GM23338 (cell line): ENCODE measurements around the gene UBAC2. TPM values are rescaled to one million over a fixed set of nuclear protein-coding genes. Genes with fewer than 3 reads are reported as not detected.

ENCODE experiments used
- ATAC-seq: fragments of 200-7000 bp; cut with Tn5 transposase; 3 replicates; pipeline ENCODE4 v1.9.1; 2020
- DNase-seq: peaks from one replicate; pipeline ENCODE4 v3.0.0-alpha.2; 2015; ENCODE audit warnings: low spot score
- H2AFZ ChIP-seq: fragments of 200-600 bp; sonication (generic); 2 replicates; pipeline ENCODE4 v1.8.0; 2016; ENCODE audit warnings: antibody characterized with exemption, mild to moderate bottlenecking, moderate library complexity
- H3F3A ChIP-seq: fragments of 200-600 bp; sonication (generic); replicated peaks from 2 replicates; pipeline ENCODE4 v1.8.0; 2017; ENCODE audit warnings: antibody characterized with exemption, mixed run types, low read depth
- H3K27ac ChIP-seq: fragments of 200-600 bp; sonication (generic); 2 replicates; pipeline ENCODE4 v1.6.1; 2016; ENCODE audit warnings: low read depth
- H3K27me3 ChIP-seq: fragments of 200-600 bp; sonication (generic); 2 replicates; pipeline ENCODE4 v1.8.0; 2016; ENCODE audit warnings: mild to moderate bottlenecking, mixed run types, moderate library complexity; ENCODE audit not compliant: insufficient read depth
- H3K36me3 ChIP-seq: fragments of 200-600 bp; sonication (generic); 2 replicates; pipeline ENCODE4 v1.8.0; 2016; ENCODE audit warnings: mild to moderate bottlenecking; ENCODE audit not compliant: insufficient read depth
- H3K4me1 ChIP-seq: fragments of 200-600 bp; sonication (generic); 2 replicates; pipeline ENCODE4 v1.8.0; 2016; ENCODE audit warnings: mild to moderate bottlenecking, moderate library complexity; ENCODE audit not compliant: insufficient read depth
- H3K4me2 ChIP-seq: fragments of 200-600 bp; sonication (generic); 2 replicates; pipeline ENCODE4 v1.7.1; 2017; ENCODE audit warnings: mixed run types
- H3K4me3 ChIP-seq: fragments of 200-600 bp; sonication (generic); 2 replicates; pipeline ENCODE4 v1.6.1; 2016; ENCODE audit warnings: mixed run types
- H3K79me2 ChIP-seq: fragments of 200-600 bp; sonication (generic); replicated peaks from 2 replicates; pipeline ENCODE4 v1.8.0; 2017; ENCODE audit warnings: mild to moderate bottlenecking; ENCODE audit not compliant: insufficient read depth
- H3K9me2 ChIP-seq: fragments of 200-600 bp; sonication (generic); 2 replicates; pipeline ENCODE4 v1.8.0; 2017; ENCODE audit not compliant: insufficient read depth
- H4K20me1 ChIP-seq: fragments of 200-600 bp; sonication (generic); replicated peaks from 2 replicates; pipeline ENCODE4 v1.8.0; 2017; ENCODE audit warnings: mild to moderate bottlenecking; ENCODE audit not compliant: insufficient read depth
- H3K27ac Mint-ChIP-seq: 2 replicates; pipeline ENCODE4 v1.8.0; 2020; ENCODE audit warnings: inconsistent platforms, mild to moderate bottlenecking, moderate library complexity, mixed read lengths
- H3K27me3 Mint-ChIP-seq: 3 replicates; pipeline ENCODE4 v1.8.0; 2022; ENCODE audit warnings: low read depth, mild to moderate bottlenecking, moderate library complexity, mixed read lengths, inconsistent platforms; ENCODE audit not compliant: insufficient read depth, poor library complexity
- H3K36me3 Mint-ChIP-seq: 3 replicates; pipeline ENCODE4 v1.8.0; 2021; ENCODE audit warnings: low read depth, mild to moderate bottlenecking, inconsistent platforms, moderate library complexity, mixed read lengths
- H3K4me1 Mint-ChIP-seq: 3 replicates; pipeline ENCODE4 v1.8.0; 2020; ENCODE audit warnings: mild to moderate bottlenecking, inconsistent platforms, mixed read lengths
- H3K4me3 Mint-ChIP-seq: 3 replicates; pipeline ENCODE4 v1.8.0; 2021; ENCODE audit warnings: moderate library complexity, mild to moderate bottlenecking, inconsistent platforms, mixed read lengths
- H3K9me3 Mint-ChIP-seq: 3 replicates; pipeline ENCODE4 v1.8.0; 2020; ENCODE audit warnings: moderate library complexity, mild to moderate bottlenecking, inconsistent platforms, mixed read lengths
- CREB1 ChIP-seq: fragments of 250-450 bp; sonication (Bioruptor Pico); IDR thresholded peaks from 2 replicates; pipeline ENCODE4 v1.5.0; 2020; ENCODE audit warnings: low read depth, mild to moderate bottlenecking, moderate library complexity
- EZH2 ChIP-seq: fragments of 200-600 bp; sonication (generic); IDR thresholded peaks from one replicate; pipeline ENCODE4 v1.8.0; 2017; ENCODE audit warnings: antibody characterized with exemption, mild to moderate bottlenecking, low read depth; ENCODE audit not compliant: unreplicated experiment
- EZH2phosphoT487 ChIP-seq: fragments of 200-600 bp; sonication (generic); IDR thresholded peaks from one replicate; pipeline ENCODE4 v1.8.1; 2018; ENCODE audit warnings: antibody characterized with exemption; ENCODE audit not compliant: unreplicated experiment
- JUNB ChIP-seq: IDR thresholded peaks from one replicate; pipeline ENCODE4 v1.6.1; 2016; ENCODE audit warnings: antibody characterized with exemption; ENCODE audit not compliant: unreplicated experiment
- NANOG ChIP-seq: IDR thresholded peaks from 2 replicates; pipeline ENCODE4 v1.6.1; 2016; ENCODE audit warnings: antibody characterized with exemption, borderline replicate concordance
- POLR2AphosphoS5 ChIP-seq: IDR thresholded peaks from 2 replicates; pipeline ENCODE4 v1.6.1; 2016; ENCODE audit warnings: antibody characterized with exemption, low read depth
- STAT1 ChIP-seq: IDR thresholded peaks from one replicate; pipeline ENCODE4 v1.6.1; 2016; ENCODE audit warnings: antibody characterized with exemption; ENCODE audit not compliant: unreplicated experiment
- polyA plus RNA-seq: library from polyadenylated mRNA; unstranded; fragments of >200 nt; fragmentation: Nextera tagmentation; extraction: Ambion mirVana; gene quantifications from 2 replicates; pipeline ENCODE4 v1.2.1, GENCODE V29; 2016
- total RNA-seq: library from RNA; depleted of rRNA; stranded (reverse); fragments of >200 nt; shearing (Covaris generic); gene quantifications from 2 replicates; pipeline ENCODE4 v1.2.3, GENCODE V29; 2014
- TF ChIP-seq, protein P1 (sequence below): IDR thresholded peaks from 2 replicates; pipeline ENCODE4 v1.6.1; 2016; ENCODE audit warnings: antibody characterized with exemption
- TF ChIP-seq, protein P2 (sequence below): IDR thresholded peaks from one replicate; pipeline ENCODE4 v1.6.1; 2018; ENCODE audit warnings: antibody characterized with exemption; ENCODE audit not compliant: unreplicated experiment
- TF ChIP-seq, protein P3 (sequence below), 2 experiments: fragments of 200-600 bp in 1 of 2; sonication (generic) in 1 of 2; conservative IDR thresholded peaks; 2 replicates each; pipeline versions ENCODE4 v1.5.1 to v1.6.1; 2016 to 2017; ENCODE audit warnings: antibody characterized with exemption in 2 of 2, low read depth in 2 of 2, mild to moderate bottlenecking in 2 of 2, moderate library complexity in 1 of 2

Gene UBAC2
- total and polyA plus RNA-seq, 2 experiments from 2014 or later, result 37.9 to 76.9 TPM

DNA sequence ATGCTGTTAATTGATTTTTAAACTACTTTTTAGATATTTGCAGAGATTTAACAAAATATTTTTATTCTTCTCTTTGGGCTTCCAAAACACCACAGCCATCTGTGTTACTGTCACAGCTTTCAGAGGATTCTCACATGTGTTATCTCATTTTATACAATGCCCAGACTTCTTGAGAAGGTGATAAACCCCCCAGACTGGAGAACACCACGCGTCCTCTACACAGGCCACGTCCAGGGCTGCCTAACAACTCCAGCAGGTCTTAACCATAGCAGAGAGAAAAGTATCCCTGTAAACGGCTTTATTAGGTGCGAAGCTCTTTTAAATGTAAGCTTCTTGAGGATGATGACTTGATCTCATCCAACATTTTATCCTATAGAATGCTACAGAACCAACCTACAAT lies 104.5 kb downstream of the UBAC2 start:
- Histone ChIP-seq H3F3A (no peaks in the 10 kb centered on the region), H3K4me3 (no peak overlapping the region), H3K9me2 (no peaks in the 10 kb centered on the region), H3K36me3 (no peaks in the 10 kb centered on the region), H4K20me1 (peaks cover 17% of the 10 kb centered on the region), H3K27me3 (no peaks in the 10 kb centered on the region), H3K4me2 (no peak overlapping the region), H3K27ac (no peak overlapping the region; the same call in 1 of the 2 replicates), H3K79me2 (no peaks in the 10 kb centered on the region; the same call in 1 of the 2 replicates), H3K4me1 (no peaks in the 10 kb centered on the region), H2AFZ (no peak overlapping the region)
- DNase-seq (no peak), ATAC-seq (no peak)
- H3K27ac Mint-ChIP-seq, result no peak overlapping the region
- no peaks in the 10 kb centered on the region for H3K27me3 Mint-ChIP-seq
- no peak for TF ChIP-seq JUNB
- TF ChIP-seq, protein P1, sequence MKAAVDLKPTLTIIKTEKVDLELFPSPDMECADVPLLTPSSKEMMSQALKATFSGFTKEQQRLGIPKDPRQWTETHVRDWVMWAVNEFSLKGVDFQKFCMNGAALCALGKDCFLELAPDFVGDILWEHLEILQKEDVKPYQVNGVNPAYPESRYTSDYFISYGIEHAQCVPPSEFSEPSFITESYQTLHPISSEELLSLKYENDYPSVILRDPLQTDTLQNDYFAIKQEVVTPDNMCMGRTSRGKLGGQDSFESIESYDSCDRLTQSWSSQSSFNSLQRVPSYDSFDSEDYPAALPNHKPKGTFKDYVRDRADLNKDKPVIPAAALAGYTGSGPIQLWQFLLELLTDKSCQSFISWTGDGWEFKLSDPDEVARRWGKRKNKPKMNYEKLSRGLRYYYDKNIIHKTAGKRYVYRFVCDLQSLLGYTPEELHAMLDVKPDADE, result no peak
- TF ChIP-seq POLR2AphosphoS5, result no peak
- no peak for TF ChIP-seq EZH2phosphoT487
- TF ChIP-seq, protein P2, sequence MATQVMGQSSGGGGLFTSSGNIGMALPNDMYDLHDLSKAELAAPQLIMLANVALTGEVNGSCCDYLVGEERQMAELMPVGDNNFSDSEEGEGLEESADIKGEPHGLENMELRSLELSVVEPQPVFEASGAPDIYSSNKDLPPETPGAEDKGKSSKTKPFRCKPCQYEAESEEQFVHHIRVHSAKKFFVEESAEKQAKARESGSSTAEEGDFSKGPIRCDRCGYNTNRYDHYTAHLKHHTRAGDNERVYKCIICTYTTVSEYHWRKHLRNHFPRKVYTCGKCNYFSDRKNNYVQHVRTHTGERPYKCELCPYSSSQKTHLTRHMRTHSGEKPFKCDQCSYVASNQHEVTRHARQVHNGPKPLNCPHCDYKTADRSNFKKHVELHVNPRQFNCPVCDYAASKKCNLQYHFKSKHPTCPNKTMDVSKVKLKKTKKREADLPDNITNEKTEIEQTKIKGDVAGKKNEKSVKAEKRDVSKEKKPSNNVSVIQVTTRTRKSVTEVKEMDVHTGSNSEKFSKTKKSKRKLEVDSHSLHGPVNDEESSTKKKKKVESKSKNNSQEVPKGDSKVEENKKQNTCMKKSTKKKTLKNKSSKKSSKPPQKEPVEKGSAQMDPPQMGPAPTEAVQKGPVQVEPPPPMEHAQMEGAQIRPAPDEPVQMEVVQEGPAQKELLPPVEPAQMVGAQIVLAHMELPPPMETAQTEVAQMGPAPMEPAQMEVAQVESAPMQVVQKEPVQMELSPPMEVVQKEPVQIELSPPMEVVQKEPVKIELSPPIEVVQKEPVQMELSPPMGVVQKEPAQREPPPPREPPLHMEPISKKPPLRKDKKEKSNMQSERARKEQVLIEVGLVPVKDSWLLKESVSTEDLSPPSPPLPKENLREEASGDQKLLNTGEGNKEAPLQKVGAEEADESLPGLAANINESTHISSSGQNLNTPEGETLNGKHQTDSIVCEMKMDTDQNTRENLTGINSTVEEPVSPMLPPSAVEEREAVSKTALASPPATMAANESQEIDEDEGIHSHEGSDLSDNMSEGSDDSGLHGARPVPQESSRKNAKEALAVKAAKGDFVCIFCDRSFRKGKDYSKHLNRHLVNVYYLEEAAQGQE, result no peak
- TF ChIP-seq STAT1, result no peak
- no peak for TF ChIP-seq NANOG
- TF ChIP-seq, protein P3, sequence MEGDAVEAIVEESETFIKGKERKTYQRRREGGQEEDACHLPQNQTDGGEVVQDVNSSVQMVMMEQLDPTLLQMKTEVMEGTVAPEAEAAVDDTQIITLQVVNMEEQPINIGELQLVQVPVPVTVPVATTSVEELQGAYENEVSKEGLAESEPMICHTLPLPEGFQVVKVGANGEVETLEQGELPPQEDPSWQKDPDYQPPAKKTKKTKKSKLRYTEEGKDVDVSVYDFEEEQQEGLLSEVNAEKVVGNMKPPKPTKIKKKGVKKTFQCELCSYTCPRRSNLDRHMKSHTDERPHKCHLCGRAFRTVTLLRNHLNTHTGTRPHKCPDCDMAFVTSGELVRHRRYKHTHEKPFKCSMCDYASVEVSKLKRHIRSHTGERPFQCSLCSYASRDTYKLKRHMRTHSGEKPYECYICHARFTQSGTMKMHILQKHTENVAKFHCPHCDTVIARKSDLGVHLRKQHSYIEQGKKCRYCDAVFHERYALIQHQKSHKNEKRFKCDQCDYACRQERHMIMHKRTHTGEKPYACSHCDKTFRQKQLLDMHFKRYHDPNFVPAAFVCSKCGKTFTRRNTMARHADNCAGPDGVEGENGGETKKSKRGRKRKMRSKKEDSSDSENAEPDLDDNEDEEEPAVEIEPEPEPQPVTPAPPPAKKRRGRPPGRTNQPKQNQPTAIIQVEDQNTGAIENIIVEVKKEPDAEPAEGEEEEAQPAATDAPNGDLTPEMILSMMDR (conservative IDR thresholded peaks at IDR 0.05; ENCODE audit: low read depth in 2 of 2), result no peak
- peaks cover 8% of the 10 kb centered on the region; the same call in 1 of the 3 replicates for H3K36me3 Mint-ChIP-seq
- H3K4me1 Mint-ChIP-seq, result peaks cover 4% of the 10 kb centered on the region; the same call in 2 of the 3 replicates
- no peak overlapping the region for H3K4me3 Mint-ChIP-seq
- H3K9me3 Mint-ChIP-seq, result no peaks in the 10 kb centered on the region

DNA sequence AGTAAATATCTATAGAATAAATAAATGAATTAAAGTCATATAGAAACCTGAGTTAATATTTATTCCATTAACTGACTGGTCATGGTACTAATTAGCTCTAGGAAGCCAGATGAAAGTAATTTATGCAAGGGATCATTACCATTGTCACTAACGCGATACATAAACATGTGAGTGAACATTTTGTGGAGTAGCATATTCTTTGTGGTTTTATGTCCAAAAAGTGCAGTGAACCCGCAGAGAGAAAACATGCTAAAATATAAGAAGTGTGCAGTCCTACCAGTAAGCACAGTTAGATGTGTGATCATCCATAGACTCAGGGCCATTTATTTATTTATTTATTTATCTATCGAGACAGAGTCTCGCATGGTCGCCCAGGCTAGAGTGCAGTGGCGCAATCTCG lies 104.9 kb downstream of the UBAC2 start:
- no peaks in the 10 kb centered on the region for H3K27me3 Mint-ChIP-seq
- peaks cover 7% of the 10 kb centered on the region; the same call in 2 of the 3 replicates for H3K4me1 Mint-ChIP-seq
- H3K27ac Mint-ChIP-seq, result no peak overlapping the region
- Histone ChIP-seq H3F3A (no peaks in the 10 kb centered on the region), H3K79me2 (no peaks in the 10 kb centered on the region; the same call in 1 of the 2 replicates), H4K20me1 (peaks cover 17% of the 10 kb centered on the region), H2AFZ (no peak overlapping the region), H3K4me3 (no peak overlapping the region), H3K36me3 (no peaks in the 10 kb centered on the region), H3K27me3 (no peaks in the 10 kb centered on the region), H3K27ac (no peak overlapping the region; the same call in 1 of the 2 replicates), H3K4me1 (no peaks in the 10 kb centered on the region), H3K9me2 (no peaks in the 10 kb centered on the region), H3K4me2 (no peak overlapping the region)
- H3K9me3 Mint-ChIP-seq, result no peaks in the 10 kb centered on the region
- no peak overlapping the region for H3K4me3 Mint-ChIP-seq
- ATAC-seq (no peak), DNase-seq (no peak)
- peaks cover 8% of the 10 kb centered on the region; the same call in 1 of the 3 replicates for H3K36me3 Mint-ChIP-seq
- TF ChIP-seq NANOG (no peak), CREB1 (CRISPR knock-in tag) (no peak), POLR2AphosphoS5 (no peak), EZH2 (no peak), JUNB (no peak), STAT1 (no peak)
- TF ChIP-seq, protein P1, result no peak
- TF ChIP-seq, protein P3 (conservative IDR thresholded peaks at IDR 0.05; ENCODE audit: low read depth in 2 of 2), result no peak
